Hypothalamus (tissue), 51 donors: ENCODE data around the gene SRRM2.

ENCODE experiments used
- DNase-seq, 51 donors: peaks; one replicate each; lab custom pipeline; 2025; lab: John Stamatoyannopoulos, UW

The SRRM2 gene

GRCh38 chr16:2737895-2738418, 14.5 kb upstream of the SRRM2 start:
- no peak for DNase-seq

GRCh38 chr16:2738615-2739014, 13.8 kb upstream of the SRRM2 start:
- DNase-seq, result no peak

GRCh38 chr16:2739625-2740430, 12.6 kb upstream of the SRRM2 start:
- no peak for DNase-seq

DNA sequence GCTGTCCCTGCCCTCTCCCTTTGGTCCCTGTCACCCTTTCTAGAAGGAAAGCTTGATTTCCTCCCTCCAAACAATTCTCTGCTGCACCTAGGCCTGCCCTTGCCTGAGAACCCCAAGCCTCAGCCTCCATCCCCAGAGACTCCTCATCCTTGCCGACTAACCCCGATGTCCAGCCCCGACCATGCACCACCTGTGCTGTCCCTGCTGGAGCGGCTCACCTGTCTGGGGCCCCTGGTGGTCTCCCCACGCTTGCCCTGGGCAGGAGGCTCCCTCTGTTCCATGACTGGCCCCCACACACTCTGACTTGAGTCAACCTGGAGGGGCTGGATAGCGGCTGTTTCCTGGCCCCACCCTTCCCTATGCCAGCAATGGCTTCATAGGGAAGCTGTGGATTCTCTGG, 12.0 kb upstream of the SRRM2 start:
- no peak for DNase-seq

- DNase-seq, result no peak
Observed at GRCh38 chr16:2741168-2741567, 11.3 kb upstream of the SRRM2 start.

- DNase-seq, result no peak
Observed at GRCh38 chr16:2742323-2743006, 10.0 kb upstream of the SRRM2 start.

DNA sequence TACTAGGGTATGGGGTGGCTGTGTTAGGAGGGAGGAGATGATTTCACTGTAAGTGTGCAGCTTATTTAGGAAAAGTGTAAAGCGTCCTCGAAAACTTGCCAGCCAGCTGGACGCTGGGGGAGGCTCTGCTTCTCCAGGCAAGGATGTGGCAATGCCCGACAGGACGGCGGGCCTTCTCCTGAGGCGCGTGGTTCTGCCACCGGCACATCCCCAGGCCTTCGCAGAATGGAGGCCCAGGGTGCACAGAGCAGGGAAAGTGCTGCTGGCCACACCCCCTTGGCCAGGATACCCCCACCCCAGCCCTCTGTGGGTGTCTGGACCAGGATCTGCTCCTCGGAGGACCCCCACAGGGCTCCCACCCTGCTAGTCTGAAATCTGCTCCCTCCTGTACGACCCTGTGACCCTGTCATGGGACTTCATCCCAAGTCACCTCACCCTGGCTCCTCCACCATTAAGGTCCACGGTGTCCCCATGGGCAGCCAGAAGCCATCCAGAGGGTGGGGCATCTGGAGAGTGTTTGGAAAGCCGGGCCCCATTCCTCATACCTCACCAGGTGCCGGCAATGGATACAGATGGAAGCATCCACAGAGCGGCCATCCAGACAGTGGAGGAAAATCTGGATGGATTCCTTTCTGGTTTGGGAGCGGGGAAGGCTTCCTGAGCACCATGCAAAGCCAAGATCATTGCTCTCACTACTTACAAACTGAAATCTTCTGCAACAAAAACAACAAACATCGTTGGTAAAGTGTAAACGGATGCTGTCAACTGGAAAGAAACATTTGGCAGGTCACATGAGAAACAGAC, 9.2 kb upstream of the SRRM2 start:
- DNase-seq, result no peak

DNA sequence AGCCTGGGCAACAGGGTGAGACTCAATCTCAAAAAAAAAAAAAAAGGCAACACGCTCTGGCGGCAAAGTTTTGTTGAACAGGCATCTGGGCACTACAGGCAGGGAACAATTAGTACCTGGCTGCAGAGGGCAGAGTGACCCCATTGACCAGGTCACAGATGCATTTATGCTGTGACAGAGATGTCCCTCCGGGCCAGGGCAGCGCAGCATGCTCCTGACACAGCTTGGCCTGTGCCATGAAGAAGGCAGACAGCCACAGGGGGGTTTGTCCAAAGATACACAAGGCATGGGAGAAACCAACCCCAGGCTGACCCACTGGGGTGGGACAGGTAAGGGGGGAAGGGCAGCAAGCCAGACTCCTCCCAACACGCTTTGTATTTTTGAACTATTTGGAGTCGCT, 7.7 kb upstream of the SRRM2 start:
- no peak for DNase-seq

DNA sequence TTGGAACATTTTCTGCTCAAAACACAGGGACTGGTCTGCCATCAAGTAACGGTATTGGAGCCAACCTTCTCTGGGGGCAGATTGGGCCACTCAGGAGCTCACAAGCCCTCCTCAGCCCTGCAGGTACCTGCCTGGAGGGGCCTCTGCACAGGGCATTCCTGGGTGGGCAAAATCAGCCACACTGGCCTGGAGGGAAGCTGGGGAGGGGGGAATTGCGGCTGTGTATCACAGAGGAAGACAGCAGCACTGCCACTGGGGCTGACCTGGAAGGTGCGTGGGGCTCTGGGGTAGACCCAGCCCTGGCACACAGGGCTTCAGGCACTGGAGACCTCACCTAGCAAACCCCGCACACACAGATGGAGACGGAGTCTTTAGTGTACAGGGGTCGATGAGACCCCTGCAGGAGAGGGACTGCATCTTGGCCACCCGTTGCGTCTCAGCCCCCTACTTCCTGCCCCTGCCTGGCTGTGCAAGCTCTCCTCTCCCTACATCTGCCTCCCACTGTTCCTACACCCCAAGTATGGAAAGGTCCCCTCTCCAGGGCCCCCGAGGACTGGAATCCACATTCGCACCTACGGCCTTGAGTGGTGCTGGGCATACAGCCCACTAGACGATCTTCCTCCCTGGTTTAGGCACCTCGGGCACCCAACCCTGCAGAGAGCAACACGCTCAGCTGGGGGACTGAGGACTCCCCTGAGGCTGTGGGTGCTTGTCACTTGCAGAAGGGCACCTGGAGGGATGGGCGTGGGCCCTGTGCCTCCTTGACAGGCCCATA, 7.1 kb upstream of the SRRM2 start:
- no peak for DNase-seq

DNA sequence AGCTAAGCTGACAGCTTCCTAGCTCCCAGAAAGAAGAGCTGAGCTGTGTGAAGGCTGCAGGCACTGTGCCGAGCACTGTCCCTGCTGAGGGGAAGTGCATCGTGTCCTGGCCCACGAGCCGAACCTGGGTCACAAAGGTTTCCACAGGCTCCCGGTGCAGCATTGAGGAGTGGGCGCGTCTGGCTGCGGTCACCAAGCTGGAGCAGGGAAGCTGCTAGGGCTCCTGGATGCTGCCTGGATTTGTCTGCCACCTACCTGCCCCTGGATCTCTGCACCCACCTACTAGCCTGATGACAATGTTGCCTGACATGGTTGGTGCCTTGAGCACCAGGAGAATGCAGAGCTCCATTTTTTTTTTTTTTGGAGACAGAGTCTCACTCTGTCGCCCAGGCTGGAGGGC, 6.5 kb upstream of the SRRM2 start:
- DNase-seq, result peak in 1 of 51 donors; percentile 12

DNA sequence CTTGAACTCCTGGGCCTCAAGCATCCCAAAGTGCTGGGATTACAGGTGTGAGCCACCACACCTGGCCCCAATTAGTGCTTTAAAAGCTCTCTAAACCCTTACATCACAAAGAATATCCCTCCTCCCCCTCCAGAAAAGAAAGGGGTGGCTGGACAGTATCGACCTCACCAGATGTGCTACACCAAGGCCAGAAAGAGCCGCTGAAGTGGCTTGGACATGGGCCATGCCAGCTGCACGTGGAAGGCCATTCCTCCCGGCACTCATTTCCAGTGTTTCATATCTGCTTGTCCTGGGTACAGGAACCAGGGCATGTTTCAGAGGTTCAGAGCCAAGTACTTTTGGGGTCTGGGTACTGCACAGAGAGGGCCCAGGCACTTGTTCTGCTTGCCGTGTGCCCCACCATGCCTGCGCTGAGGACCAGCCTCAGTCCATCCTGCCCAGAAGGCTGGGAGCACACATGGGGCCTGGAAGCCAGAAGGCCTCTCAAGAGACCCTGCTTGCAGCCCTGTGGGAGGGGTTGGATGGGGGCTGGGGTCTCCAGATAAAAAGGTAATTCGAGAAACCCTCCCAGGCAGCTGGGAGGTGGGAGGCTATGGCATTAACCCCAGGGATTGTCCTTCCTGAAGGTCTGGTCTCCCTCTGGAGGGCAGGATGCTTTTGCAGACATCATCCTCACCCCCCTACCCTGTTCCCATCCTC, 3.5 kb upstream of the SRRM2 start:
- DNase-seq, result no peak

DNA sequence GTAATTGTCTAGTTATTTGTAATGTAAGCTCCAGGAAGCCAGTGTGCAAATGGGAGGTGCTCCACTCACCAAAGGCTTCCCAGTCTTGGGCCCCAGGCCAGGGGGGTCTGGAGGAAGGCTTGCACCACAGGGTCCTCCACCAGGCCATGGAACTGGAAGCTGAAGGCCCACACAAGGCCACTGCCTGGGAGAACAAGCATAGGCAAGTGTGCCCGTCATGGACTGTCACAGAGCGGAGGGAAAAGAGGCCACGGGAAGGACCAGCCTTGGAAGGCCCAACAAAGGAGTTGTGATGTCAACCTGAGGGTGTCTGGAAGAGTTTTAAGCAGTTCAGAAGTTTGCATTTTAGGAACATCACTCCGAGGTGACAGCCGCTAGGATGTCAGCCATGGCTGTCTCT, 3.0 kb upstream of the SRRM2 start:
- DNase-seq, result no peak

GRCh38 chr16:2749936-2750335, 2.5 kb upstream of the SRRM2 start:
- no peak for DNase-seq

- peak in 9 of 51 donors; percentile 22 to 69 (median 50) for DNase-seq
Observed at GRCh38 chr16:2751577-2752034, 832 bp upstream of the SRRM2 start.

DNA sequence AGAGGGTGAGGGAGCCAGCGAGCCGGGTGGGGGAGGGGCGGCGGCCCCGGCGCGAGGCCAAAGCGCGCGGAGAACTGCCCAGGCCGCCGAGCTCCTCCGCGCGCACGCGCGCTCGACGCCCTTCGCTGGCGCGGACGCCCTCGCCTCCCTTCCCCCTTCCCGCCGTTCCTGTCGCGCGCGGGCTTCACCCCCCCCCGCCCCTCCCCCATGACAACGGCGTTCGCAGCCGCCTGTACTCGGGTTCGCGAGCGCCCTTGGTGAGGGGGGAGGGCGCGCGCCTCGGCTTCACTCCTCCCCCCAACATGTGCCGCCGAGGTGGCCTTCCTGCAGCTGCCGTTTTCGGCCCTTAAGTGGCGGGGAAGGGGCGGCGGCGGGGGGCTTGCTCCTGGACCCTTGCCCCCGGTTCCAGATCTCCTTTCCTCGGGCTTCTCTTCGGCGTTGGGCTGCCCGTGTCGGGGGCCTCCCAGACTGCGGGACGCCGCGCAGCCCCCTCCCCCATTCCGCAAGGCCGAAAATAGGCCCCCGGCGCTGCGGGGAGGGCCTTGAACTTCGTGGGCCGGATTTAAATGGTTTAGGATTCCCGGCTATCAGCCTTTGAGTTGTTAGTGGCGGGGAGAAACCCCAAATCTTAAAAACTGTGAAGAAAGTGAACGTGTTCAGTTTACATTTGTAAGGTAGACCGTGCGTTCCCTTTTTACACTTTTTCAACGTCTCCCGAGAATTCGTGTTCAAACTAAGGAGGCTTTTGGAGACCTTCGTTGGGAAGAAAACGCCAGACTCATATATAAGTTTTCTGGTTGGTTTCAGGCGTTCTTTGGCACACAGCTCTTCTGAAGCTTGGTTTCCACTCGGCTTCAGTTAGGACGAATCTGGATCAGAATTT, 653 bp downstream of the SRRM2 start:
- peak in 43 of 51 donors; percentile 69 to 98 (median 87) for DNase-seq

DNA sequence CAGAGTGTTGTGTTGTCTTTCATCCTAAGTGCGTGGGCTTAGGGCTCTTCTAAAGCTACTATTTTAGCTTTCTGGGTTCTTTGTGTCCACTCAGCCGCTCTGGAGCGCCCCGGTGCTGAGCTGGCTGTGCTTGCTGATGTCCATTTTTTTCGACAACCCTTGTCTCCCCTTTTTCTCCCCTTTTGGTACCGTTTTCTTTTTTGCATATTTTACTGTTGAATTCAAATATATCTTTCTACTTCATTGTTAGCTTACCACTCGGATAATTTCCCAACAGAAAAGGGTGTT, 1.2 kb downstream of the SRRM2 start:
- peak in 2 of 51 donors; percentile 9 to 12 for DNase-seq

GRCh38 chr16:2755158-2755557, 2.7 kb downstream of the SRRM2 start:
- no peak for DNase-seq

DNA sequence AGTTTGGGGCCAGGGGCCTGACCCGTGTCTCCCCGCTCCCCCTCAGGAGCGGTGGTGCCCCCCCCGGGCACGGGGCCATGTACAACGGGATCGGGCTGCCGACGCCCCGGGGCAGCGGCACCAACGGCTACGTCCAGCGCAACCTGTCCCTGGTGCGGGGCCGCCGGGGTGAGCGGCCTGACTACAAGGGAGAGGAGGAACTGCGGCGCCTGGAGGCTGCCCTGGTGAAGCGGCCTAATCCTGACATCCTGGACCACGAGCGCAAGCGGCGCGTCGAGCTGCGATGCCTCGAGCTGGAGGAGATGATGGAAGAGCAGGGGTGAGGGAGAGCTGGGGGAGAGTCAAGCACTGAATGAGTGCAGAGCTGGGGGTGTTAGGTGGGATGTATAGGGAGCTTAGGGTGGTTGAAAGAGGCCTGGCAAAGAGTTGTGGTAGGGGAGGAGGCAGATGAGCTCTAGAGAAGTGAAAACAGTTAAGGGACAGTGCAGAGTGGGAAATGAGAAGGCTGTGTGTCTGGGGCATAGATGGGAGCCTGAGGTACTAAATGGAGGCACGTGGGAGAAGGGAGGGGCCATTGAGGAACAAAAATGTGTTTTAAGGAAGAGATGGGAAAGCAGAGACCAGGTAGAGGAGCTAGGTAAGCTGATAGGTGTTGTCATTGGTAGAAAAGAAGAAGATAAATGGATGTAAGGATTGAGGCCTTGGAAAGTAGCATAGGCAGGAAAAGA, 4.0 kb downstream of the SRRM2 start:
- DNase-seq, result no peak
